GM18867 (cell line): ENCODE data around the gene ITPA.
A peak's percentile ranks its signal among the peaks of the same experiment; 100 is the strongest.
"Not testable (repeated sequence)": the region's sequence is repeated elsewhere in the genome, so short reads cannot be mapped to it uniquely, and the experiment has no call there.

ENCODE experiments used
- ATAC-seq: cut with Tn5 transposase; IDR thresholded peaks from one replicate; pipeline ENCODE4 v1.9.1; 2021; ENCODE audit warnings: mild to moderate bottlenecking, moderate library complexity; ENCODE audit not compliant: unreplicated experiment

ITPA gene

GRCh38 chr20:3172933-3173609, 36.2 kb upstream of the ITPA start, which contains the start of gene LZTS3:
LZTS3 (minus strand) TSS chr20:3173549; CDS start chr20:3167163, 6,386 bp downstream.
- peak; percentile 40 for ATAC-seq

GRCh38 chr20:3173610-3174441, 35.5 kb upstream of the ITPA start:
- ATAC-seq: peak; percentile 87

GRCh38 chr20:3174442-3175261, 34.6 kb upstream of the ITPA start:
- ATAC-seq: no peak

DNA sequence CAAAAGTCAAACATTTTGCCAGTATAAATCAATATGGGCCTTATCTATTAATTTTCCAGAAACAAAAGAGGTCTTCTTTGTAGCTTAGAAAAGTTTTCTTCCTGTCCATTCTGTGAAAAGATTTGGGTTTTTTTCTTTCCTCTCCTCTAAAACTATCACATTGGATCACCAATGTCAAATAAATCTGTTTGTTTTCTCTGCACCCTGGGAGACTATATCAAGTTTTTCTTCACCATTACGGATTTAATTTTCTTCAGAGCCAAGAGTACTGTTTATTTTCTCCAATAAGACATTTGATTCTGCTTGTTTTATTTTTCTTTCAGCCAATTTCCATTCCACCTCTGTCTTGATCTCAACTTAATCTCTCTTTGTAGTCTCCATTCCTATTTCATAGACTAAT, 34.0 kb upstream of the ITPA start:
- ATAC-seq: no peak

DNA sequence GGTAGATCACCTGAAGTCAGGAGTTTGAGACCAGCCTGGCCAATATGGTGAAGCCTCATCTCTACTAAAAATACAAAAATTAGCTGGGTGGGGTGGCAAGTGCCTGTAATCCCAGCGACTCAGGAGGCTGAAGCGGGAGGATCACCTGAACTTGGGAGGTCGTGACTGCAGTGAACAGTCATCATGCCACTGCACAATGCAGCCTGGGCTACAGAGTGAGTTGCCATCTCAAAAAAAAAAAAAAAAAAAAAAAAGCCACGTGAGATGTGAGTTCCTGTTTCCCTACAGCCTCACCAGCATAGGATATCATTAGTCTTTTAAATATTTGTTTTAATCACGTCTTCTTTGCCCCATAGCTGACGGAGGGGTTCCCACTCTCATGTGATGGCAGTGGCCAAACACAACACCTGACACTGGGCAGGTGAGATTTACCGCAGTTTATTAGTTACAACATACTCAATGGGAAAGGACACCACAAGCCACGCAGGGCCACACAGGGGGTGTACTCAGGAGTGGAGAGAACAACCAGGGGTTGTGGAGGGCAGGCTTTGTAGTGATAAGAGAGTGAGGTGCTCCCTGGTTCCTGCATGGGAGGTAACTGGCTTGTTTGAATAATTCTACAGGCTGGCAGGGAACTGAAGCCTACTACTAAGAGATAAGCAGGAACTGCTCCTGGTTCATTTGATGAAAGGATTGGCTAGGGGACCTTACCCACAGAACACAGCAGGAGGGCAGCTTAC, 31.4 kb upstream of the ITPA start:
- no peak for ATAC-seq

GRCh38 chr20:3180319-3180718, 29.0 kb upstream of the ITPA start:
- ATAC-seq: no peak

DNA sequence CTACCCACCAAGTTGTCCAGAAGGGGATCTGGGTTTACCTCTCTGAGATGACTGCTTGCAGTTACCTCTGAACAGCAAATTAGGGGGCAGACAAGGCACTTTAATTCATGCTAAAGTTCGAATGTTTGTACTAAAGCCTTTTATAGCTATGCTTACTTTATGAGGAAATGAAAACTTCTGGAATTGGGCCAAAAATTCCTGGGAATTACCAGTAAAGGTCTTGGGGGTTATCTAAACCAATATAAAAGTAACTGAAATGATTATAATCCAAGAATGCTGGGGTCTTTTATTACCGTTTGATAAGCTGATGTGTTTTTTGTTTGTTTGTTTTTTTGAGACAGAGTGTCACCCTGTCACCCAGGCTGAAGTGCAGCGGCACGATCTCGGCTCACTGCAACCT, 28.0 kb upstream of the ITPA start:
- no peak for ATAC-seq

DNA sequence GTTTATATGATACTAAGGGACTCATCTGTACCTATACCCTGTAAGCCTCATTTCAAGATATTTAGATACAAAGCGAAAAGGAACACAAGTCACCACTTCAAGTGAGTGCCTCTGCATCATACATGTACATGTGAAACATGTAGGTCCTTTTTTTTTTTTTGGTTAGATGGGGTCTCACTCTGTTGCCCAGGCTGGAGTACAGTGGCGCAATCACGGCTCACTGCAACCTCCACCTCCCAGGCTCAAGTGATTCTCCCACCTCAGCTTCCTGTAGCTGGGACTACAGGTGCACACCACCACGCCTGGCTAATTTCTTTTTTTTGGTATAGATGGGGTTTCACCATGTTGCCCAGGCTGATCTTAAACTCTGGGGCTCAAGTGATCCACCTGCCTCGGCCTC, 26.9 kb upstream of the ITPA start:
- not testable (repeated sequence) for ATAC-seq

- no peak for ATAC-seq
Measured at GRCh38 chr20:3183896-3184612, 25.2 kb upstream of the ITPA start.

- not testable (repeated sequence) for ATAC-seq
Measured at GRCh38 chr20:3187861-3188260, 21.4 kb upstream of the ITPA start.

GRCh38 chr20:3188823-3189413, 20.4 kb upstream of the ITPA start:
- ATAC-seq: no peak

DNA sequence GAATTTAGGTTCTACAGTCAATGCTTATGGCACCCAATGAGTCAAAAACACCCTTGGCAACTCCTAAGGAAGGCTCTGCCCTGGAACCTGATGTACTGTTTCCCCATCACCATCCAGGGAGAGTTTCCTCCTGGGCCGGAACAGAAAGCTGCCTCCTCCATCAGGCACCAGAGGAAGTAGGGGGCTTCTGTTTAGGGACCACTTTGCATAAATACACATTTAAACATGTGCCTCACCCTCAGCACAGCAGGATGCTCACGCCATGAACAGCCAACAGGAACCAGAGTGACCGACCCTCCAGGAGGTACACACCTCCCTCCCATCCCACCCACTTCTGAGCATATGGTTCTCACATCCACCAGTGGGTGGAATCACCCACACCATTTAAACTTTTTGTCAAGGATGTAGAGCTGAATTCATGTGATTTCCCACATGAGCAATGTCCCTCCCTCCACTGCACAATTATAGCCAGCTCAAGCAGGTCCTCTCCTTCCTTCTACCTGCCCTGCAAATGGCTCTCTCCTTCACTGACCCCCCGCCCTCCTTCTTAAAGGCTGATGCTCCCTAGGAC, 19.7 kb upstream of the ITPA start:
- ATAC-seq: no peak

DNA sequence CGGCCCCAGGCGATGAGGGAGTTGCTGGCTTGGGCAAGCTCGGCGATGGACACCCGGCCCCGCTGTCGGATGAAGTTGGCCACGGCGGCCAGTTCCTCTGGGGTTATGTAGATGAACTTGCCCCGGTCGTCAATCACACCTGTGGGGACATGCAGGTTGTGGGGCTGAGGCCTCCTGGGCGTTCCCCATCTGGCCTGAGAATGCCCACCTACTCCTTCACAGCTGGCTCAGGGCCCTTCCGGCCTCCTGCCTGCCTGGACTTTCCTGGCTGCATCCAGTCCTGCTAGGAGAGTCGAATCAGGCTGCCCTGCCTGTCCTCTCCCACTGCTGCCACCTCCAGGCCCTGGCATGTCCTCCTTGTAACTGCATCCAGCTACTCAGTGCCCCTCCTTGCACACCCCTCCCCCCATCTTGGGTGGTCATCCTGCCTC, 18.6 kb upstream of the ITPA start:
- no peak for ATAC-seq

DNA sequence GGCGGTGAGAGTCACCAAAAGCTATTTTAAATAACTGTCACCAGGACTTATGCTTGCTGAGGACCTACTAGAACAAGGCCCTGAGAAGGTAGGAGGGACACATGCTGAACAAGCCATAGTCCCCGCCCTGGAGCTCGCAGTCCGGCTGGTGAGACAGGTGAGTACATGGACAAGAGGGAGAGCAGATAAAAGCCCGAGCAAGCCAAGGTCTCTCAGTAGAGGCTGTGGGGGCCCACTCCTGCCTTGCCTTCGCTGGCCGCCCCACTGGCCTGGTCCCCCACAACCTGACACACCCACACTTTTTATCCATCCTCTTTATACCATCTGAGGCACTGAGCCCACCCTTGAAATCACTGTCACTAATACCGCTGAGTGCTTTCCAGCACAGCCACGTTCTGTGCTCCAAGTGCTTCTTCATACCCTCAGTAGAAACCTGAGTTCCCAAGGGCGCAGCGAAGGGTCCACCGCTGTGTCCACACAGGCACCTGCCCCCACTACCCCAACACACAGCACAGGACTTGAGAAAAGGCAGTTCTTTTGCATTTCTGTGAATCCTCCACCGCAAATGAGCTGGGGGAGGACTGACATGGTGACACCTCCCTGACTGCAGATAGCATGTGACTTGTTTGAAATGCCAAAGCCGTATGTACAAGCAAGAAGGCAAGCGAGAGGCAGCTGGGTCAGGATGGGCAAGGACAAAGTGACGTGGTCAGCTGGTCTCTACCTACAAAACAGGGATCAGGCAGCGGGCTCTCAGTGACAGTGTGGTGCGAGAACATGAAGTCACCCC, 16.9 kb upstream of the ITPA start:
- no peak for ATAC-seq

GRCh38 chr20:3193806-3194616, 15.3 kb upstream of the ITPA start:
- ATAC-seq: no peak

- no peak for ATAC-seq
Measured at GRCh38 chr20:3194617-3195280, 14.5 kb upstream of the ITPA start.

GRCh38 chr20:3195590-3196237, 13.6 kb upstream of the ITPA start:
- no peak for ATAC-seq
